Smooth muscle cell (in vitro differentiated cells): ENCODE data around the gene MAMLD1. TPM values are rescaled to one million over a fixed set of nuclear protein-coding genes. Genes with fewer than 3 reads are reported as not detected.

Experiments used
- DNase-seq: peaks from one replicate; lab custom pipeline; 2025; ENCODE audit not compliant: unreplicated experiment; lab: John Stamatoyannopoulos, UW
- H2AFZ ChIP-seq: fragments of 200-600 bp; sonication (generic); 2 replicates; pipeline ENCODE4 v1.6.0; 2016; ENCODE audit warnings: antibody characterized with exemption, low read depth, mild to moderate bottlenecking
- H3F3A ChIP-seq: fragments of 200-600 bp; sonication (generic); 2 replicates; pipeline ENCODE4 v1.6.0; 2017; ENCODE audit warnings: antibody characterized with exemption, low read depth
- H3K27ac ChIP-seq: fragments of 200-600 bp; sonication (generic); 2 replicates; pipeline ENCODE4 v1.5.1; 2016; ENCODE audit warnings: low read depth, mild to moderate bottlenecking
- H3K27me3 ChIP-seq: fragments of 200-600 bp; sonication (generic); 2 replicates; pipeline ENCODE4 v1.6.1; 2016; ENCODE audit warnings: low read depth, mild to moderate bottlenecking
- H3K36me3 ChIP-seq: fragments of 200-600 bp; sonication (generic); 2 replicates; pipeline ENCODE4 v1.5.1; 2016; ENCODE audit warnings: low read depth
- H3K4me1 ChIP-seq: fragments of 200-600 bp; sonication (generic); 2 replicates; pipeline ENCODE4 v1.5.1; 2016; ENCODE audit warnings: low read depth
- H3K4me2 ChIP-seq: fragments of 200-600 bp; sonication (generic); 2 replicates; pipeline ENCODE4 v1.6.0; 2016; ENCODE audit warnings: mild to moderate bottlenecking
- H3K4me3 ChIP-seq: fragments of 200-600 bp; sonication (generic); 2 replicates; pipeline ENCODE4 v1.5.1; 2016; ENCODE audit warnings: mild to moderate bottlenecking
- H3K79me2 ChIP-seq: fragments of 200-600 bp; sonication (generic); 2 replicates; pipeline ENCODE4 v1.6.0; 2016; ENCODE audit warnings: low read depth, mild to moderate bottlenecking
- H3K9ac ChIP-seq: fragments of 200-600 bp; sonication (generic); 2 replicates; pipeline ENCODE4 v1.6.0; 2016; ENCODE audit warnings: low read depth
- H3K9me3 ChIP-seq: fragments of 200-600 bp; sonication (generic); replicated peaks from 2 replicates; pipeline ENCODE4 v1.5.1; 2016; ENCODE audit warnings: low read depth
- H4K20me1 ChIP-seq: fragments of 200-600 bp; sonication (generic); 2 replicates; pipeline ENCODE4 v1.6.0; 2016; ENCODE audit warnings: low read depth
- WGBS: methylation state at CpG from one replicate; pipeline ENCODE4 v1.1.7; 2016; ENCODE audit warnings: low lambda C conversion rate; 5-methylcytosine and 5-hydroxymethylcytosine counted together
- polyA plus RNA-seq: library from polyadenylated mRNA; unstranded; fragments of >200 nt; fragmentation: Nextera tagmentation; extraction: Ambion mirVana; gene quantifications from 2 replicates; pipeline ENCODE4 v1.2.1, GENCODE V29; 2016
- total RNA-seq: library from RNA; depleted of rRNA; stranded (reverse); fragments of >200 nt; gene quantifications from 2 replicates; pipeline ENCODE4 v1.2.3, GENCODE V29; 2014
- TF ChIP-seq, protein P1 (sequence below): fragments of 200-600 bp; sonication (generic); IDR thresholded peaks from 2 replicates; pipeline ENCODE4 v1.5.1; 2017; ENCODE audit warnings: borderline replicate concordance, mild to moderate bottlenecking, antibody characterized with exemption; ENCODE audit not compliant: insufficient read depth, poor library complexity, severe bottlenecking

The MAMLD1 gene
- total and polyA plus RNA-seq, 2 experiments from 2014 or later, result 2.4 to 3.8 TPM

DNA sequence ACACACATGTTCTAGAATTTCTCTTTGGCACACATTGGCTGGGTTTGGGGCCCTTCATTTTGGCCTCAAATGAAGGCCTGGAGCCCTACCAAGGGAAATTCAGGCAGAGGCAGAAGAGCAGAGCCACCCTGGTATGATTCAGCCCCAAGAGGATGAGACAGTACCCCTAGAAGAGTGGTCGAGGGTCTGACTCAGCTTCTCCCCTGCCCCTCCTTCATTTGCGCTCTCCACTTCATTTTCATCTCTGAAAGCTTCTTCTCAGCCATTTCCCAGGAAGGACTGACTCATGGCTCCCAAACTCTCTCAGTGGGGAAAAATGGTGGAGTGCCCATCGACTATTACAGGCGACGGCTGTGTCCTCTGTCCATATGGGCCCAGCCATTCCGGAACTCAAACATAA, 43.5 kb downstream of the MAMLD1 start:
- Histone ChIP-seq H3K4me3 (no peak overlapping the region), H3K79me2 (no peaks in the 10 kb centered on the region), H3K36me3 (no peaks in the 10 kb centered on the region), H3K9ac (no peak overlapping the region), H3K4me1 (no peaks in the 10 kb centered on the region), H3K27ac (no peak overlapping the region), H3K4me2 (no peak overlapping the region), H2AFZ (no peak overlapping the region), H3K27me3 (no peaks in the 10 kb centered on the region), H3K9me3 (no peaks in the 10 kb centered on the region), H3F3A (no peaks in the 10 kb centered on the region), H4K20me1 (no peaks in the 10 kb centered on the region)
- 79% methylated on average over 6 of the region's 6 CpGs for WGBS
- TF ChIP-seq, protein P1, sequence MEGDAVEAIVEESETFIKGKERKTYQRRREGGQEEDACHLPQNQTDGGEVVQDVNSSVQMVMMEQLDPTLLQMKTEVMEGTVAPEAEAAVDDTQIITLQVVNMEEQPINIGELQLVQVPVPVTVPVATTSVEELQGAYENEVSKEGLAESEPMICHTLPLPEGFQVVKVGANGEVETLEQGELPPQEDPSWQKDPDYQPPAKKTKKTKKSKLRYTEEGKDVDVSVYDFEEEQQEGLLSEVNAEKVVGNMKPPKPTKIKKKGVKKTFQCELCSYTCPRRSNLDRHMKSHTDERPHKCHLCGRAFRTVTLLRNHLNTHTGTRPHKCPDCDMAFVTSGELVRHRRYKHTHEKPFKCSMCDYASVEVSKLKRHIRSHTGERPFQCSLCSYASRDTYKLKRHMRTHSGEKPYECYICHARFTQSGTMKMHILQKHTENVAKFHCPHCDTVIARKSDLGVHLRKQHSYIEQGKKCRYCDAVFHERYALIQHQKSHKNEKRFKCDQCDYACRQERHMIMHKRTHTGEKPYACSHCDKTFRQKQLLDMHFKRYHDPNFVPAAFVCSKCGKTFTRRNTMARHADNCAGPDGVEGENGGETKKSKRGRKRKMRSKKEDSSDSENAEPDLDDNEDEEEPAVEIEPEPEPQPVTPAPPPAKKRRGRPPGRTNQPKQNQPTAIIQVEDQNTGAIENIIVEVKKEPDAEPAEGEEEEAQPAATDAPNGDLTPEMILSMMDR, result no peak
- no peak for DNase-seq

DNA sequence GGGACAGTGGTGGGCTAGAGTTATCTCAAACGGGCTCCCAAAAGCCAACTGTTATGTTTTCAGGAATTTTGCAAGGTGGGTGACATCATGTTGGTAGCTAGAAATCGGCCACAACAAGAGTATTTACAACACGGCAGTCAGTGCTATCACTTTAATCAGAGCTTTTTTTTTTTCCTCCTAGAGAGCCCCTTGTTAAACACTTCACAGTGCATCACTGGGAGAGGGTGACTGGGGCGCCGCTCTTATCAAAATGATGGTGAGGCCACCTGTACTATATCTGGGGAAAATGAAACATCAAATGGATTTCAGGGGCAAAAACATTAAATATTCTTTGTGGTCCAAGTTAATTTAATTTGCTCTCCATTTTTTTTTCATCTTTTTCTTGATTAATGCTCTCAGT, 44.9 kb downstream of the MAMLD1 start:
- Histone ChIP-seq H3K9ac (no peak overlapping the region), H3K4me3 (no peak overlapping the region), H3K36me3 (no peaks in the 10 kb centered on the region), H2AFZ (no peak overlapping the region), H3K9me3 (no peaks in the 10 kb centered on the region), H3K4me1 (no peaks in the 10 kb centered on the region), H4K20me1 (no peaks in the 10 kb centered on the region), H3K4me2 (no peak overlapping the region), H3F3A (no peaks in the 10 kb centered on the region), H3K27me3 (no peaks in the 10 kb centered on the region), H3K27ac (no peak overlapping the region), H3K79me2 (no peaks in the 10 kb centered on the region)
- 64% methylated on average over 5 of the region's 5 CpGs for WGBS
- no peak for DNase-seq
- TF ChIP-seq, protein P1, result no peak

DNA sequence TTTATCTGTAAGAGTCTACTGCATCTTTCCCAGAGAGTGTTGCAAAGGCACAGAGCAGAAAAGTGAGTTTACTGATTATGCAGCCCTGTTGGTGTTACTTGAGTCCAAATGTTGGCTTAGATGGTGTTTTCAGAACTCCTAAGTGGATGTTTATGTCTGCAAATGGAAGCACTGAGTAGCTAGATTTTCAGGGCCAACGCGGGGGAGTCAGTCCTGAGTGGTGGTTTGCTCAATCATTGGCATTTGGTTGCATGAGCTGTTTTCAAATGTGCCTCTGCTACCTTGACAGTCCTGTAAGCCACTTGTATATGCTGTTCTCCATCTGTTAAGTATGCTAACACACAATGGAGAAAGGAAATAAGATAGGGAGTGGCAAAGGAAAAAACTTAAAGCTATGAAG, 45.4 kb downstream of the MAMLD1 start:
- Histone ChIP-seq H3K27me3 (no peaks in the 10 kb centered on the region), H3K9me3 (no peaks in the 10 kb centered on the region), H3K4me3 (no peak overlapping the region), H3K36me3 (no peaks in the 10 kb centered on the region), H2AFZ (no peak overlapping the region), H3K4me2 (no peak overlapping the region), H3K4me1 (no peaks in the 10 kb centered on the region), H4K20me1 (no peaks in the 10 kb centered on the region), H3K9ac (no peak overlapping the region), H3K27ac (no peak overlapping the region), H3K79me2 (no peaks in the 10 kb centered on the region), H3F3A (no peaks in the 10 kb centered on the region)
- DNase-seq, result no peak
- 78% methylated on average over 2 of the region's 2 CpGs for WGBS
- TF ChIP-seq, protein P1, result no peak

DNA sequence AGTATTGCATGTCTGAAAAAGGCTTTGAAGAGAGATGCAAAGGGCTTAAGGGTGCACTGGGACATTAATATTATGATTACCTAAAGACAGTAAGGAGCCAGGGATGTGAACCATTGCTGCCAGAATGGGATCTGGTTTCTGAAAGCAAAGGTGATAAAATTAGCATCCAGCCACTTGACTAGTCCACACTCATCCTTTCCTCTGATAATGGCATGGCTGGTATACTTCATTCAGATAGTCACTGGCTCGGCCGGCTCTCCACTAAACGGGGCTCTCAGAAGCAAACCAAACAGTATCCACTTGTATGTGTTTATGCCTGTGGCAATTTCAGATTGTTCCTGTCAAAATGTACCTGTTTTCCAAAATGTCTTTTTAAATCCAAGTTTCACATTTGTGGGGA, 46.4 kb downstream of the MAMLD1 start:
- Histone ChIP-seq H3K27me3 (no peaks in the 10 kb centered on the region), H3K4me2 (no peak overlapping the region), H3K79me2 (no peaks in the 10 kb centered on the region), H3K9ac (no peak overlapping the region), H3K36me3 (no peaks in the 10 kb centered on the region), H3K4me3 (no peak overlapping the region), H3K27ac (no peak overlapping the region), H2AFZ (no peak overlapping the region), H3K9me3 (no peaks in the 10 kb centered on the region), H4K20me1 (no peaks in the 10 kb centered on the region), H3K4me1 (no peaks in the 10 kb centered on the region), H3F3A (no peaks in the 10 kb centered on the region)
- TF ChIP-seq, protein P1, result no peak
- 74% methylated on average over 3 of the region's 3 CpGs for WGBS
- DNase-seq, result no peak
